ENCODE results near the gene WDCP. TPM values are rescaled to one million over a fixed set of nuclear protein-coding genes. Genes with fewer than 3 reads are reported as not detected.

Gene WDCP
- total RNA-seq, 2 experiments from 2014 or later, result 20.2 to 23.0 TPM

- ChIA-PET CTCF (interaction anchor here (0.8 to 5.7 kb wide), 6 partner anchors 8 to 256 kb away, joined by 3 to 27 read pairs (median 7); partner anchors contain the start of genes ATAD2B and TP53I3), POLR2A (interaction anchor here (0.7 to 2.4 kb wide), 7 partner anchors 10 to 284 kb away, joined by 3 to 18 read pairs (median 3); partner anchors contain the start of genes ATAD2B and ITSN2)
- H3K27ac Mint-ChIP-seq, result peak overlapping the region; percentile 98
- ATAC-seq (peak; percentile 10), DNase-seq (peak; percentile 43)
- H3K4me1 Mint-ChIP-seq (ENCODE audit: low read depth), result peaks cover 36% of the 10 kb centered on the region
- H3K27me3 Mint-ChIP-seq, result no peaks in the 10 kb centered on the region
- H3K36me3 Mint-ChIP-seq (ENCODE audit: low read depth), result peaks cover 18% of the 10 kb centered on the region
- intact Hi-C loops (cut with micrococcal nuclease), result loop anchor here (5.0 kb wide), 1 partner anchor 150 kb away; the partner anchor contains the start of gene ATAD2B
- TF ChIP-seq, protein P1, sequence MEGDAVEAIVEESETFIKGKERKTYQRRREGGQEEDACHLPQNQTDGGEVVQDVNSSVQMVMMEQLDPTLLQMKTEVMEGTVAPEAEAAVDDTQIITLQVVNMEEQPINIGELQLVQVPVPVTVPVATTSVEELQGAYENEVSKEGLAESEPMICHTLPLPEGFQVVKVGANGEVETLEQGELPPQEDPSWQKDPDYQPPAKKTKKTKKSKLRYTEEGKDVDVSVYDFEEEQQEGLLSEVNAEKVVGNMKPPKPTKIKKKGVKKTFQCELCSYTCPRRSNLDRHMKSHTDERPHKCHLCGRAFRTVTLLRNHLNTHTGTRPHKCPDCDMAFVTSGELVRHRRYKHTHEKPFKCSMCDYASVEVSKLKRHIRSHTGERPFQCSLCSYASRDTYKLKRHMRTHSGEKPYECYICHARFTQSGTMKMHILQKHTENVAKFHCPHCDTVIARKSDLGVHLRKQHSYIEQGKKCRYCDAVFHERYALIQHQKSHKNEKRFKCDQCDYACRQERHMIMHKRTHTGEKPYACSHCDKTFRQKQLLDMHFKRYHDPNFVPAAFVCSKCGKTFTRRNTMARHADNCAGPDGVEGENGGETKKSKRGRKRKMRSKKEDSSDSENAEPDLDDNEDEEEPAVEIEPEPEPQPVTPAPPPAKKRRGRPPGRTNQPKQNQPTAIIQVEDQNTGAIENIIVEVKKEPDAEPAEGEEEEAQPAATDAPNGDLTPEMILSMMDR (IDR thresholded peaks at IDR 0.05), result no peak
- H3K9me3 Mint-ChIP-seq, result no peaks in the 10 kb centered on the region
- peak overlapping the region; percentile 93 for H3K4me3 Mint-ChIP-seq
Measured at GRCh38 chr2:24076849-24077534, 29.8 kb upstream of the WDCP start.

DNA sequence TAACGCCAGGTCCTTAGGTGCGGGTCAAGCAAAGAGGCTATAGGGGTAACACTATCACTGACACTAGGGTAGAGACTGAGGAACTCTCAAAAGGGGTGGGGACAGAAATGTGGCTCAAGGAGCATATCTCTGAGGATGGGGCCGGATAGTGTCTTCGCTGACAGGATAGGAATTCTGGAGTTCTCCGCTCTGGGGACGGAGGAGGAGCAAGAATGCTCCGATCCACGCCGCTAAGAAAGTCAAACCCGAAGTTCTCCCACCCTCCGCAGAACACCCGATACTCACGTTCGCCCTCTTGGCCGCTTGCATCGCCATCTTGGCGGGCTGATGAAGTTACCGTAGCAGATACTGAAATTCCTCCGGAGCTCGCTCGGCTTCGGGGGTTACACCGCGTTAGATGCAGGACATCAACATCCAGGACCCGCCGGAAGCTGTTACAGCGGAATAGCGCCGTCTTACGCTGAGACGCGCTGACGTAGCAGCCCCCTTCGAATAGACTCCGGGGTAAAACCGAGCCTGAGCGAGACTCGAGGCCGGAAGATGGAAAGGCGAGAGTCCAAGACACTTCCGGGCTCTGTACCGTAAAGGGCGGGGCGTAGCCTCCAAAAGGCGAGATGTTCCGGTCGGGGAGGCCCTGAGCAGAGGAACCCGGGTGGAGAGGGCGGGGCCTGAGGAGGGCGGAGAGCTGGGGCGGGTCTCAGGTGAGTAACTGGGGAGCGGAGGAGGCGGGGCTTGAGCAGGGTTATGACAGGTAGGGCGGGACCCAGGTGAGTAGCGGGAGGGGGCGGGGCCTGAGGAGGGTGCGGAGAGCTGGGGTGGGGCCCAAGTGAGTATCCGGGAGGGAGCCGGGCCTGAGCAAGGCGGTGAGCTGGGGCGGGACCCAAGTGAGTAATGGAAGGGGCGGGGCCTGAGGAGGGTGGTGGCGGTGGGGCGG is 29.0 kb upstream of the WDCP start, which contains the start of gene SF3B6:
Gene SF3B6 (minus strand): TSS at position 412 of the 934 bp plus-strand sequence. CDS start 97 bp downstream, at position 315.
- Mint-ChIP-seq H3K36me3 (ENCODE audit: low read depth) (peaks cover 18% of the 10 kb centered on the region), H3K4me3 (peak within 1 kb of the TSS; percentile 93), H3K27ac (peak within 1 kb of the TSS; percentile 98), H3K27me3 (no peaks in the 10 kb centered on the region), H3K4me1 (ENCODE audit: low read depth) (peaks cover 36% of the 10 kb centered on the region), H3K9me3 (no peaks in the 10 kb centered on the region)
- ChIA-PET POLR2A (interaction anchor here (0.7 to 2.4 kb wide), 9 partner anchors 10 to 284 kb away, joined by 3 to 18 read pairs (median 3); partner anchors contain the start of genes ATAD2B, ITSN2 and WDCP), CTCF (interaction anchor here (0.8 to 5.7 kb wide), 6 partner anchors 9 to 255 kb away, joined by 3 to 27 read pairs (median 7); partner anchors contain the start of genes ATAD2B and TP53I3)
- ATAC-seq (peak; percentile 92), DNase-seq (peak; percentile 100)
- intact Hi-C loops (cut with micrococcal nuclease), result loop anchor here (5.0 kb wide), 1 partner anchor 149 kb away; the partner anchor contains the start of gene ATAD2B
- TF ChIP-seq, protein P1 (IDR thresholded peaks at IDR 0.05), result no peak

GRCh38 chr2:24075259-24075658 is 28.1 kb upstream of the WDCP start:
- no peak for ATAC-seq
- no peaks in the 10 kb centered on the region for H3K9me3 Mint-ChIP-seq
- H3K27me3 Mint-ChIP-seq, result no peaks in the 10 kb centered on the region
- H3K4me1 Mint-ChIP-seq (ENCODE audit: low read depth), result peaks cover 36% of the 10 kb centered on the region
- H3K27ac Mint-ChIP-seq, result peak overlapping the region; percentile 98
- H3K36me3 Mint-ChIP-seq (ENCODE audit: low read depth), result peaks cover 18% of the 10 kb centered on the region
- H3K4me3 Mint-ChIP-seq, result peak overlapping the region; percentile 93
- CTCF ChIA-PET, result no interaction called here
- TF ChIP-seq, protein P1 (IDR thresholded peaks at IDR 0.05), result no peak
- no peak for DNase-seq
- POLR2A ChIA-PET, result interaction anchor here (1.6 to 2.4 kb wide), 2 partner anchors 25 to 148 kb away, joined by 3 to 18 read pairs; partner anchors contain the start of gene ATAD2B
- intact Hi-C loops (cut with micrococcal nuclease), result loop anchor here (5.0 kb wide), 1 partner anchor 148 kb away; the partner anchor contains the start of gene ATAD2B

- no peak for DNase-seq
- Mint-ChIP-seq H3K4me3 (peak overlapping the region; percentile 24), H3K27ac (peak overlapping the region; percentile 45), H3K9me3 (no peaks in the 10 kb centered on the region), H3K27me3 (no peaks in the 10 kb centered on the region), H3K4me1 (ENCODE audit: low read depth) (peaks cover 36% of the 10 kb centered on the region), H3K36me3 (ENCODE audit: low read depth) (peaks cover 21% of the 10 kb centered on the region)
- TF ChIP-seq, protein P1 (IDR thresholded peaks at IDR 0.05), result no peak
- ChIA-PET POLR2A (interaction anchor here (0.8 to 1.1 kb wide), 3 partner anchors 11 to 147 kb away, joined by 3 read pairs; partner anchors contain the start of genes ATAD2B and TP53I3), CTCF (interaction anchor here (0.7 to 3.8 kb wide), 4 partner anchors 9 to 14 kb away, joined by 3 to 21 read pairs (median 4); partner anchors contain the start of gene TP53I3)
- no peak for ATAC-seq
- intact Hi-C loops (cut with micrococcal nuclease), result no loop called here
Measured at GRCh38 chr2:24073816-24074215, 26.6 kb upstream of the WDCP start.
